CD8-positive, alpha-beta memory T cell (primary cell): ENCODE results near the gene SCYGR8. TPM values are rescaled to one million over a fixed set of nuclear protein-coding genes. Genes with fewer than 3 reads are reported as not detected.
"Not testable (repeated sequence)": the region's sequence is repeated elsewhere in the genome, so short reads cannot be mapped to it uniquely, and the experiment has no call there.

ENCODE experiments used
- CTCF ChIA-PET: fragments of 350-600 bp; sonication (Branson Sonifier 250); formaldehyde crosslinking; loops from one replicate; lab custom pipeline; 2021; ENCODE audit warnings: antibody characterized with exemption; lab: Charles Lee
- POLR2A ChIA-PET: fragments of 350-600 bp; sonication (Branson Sonifier 250); formaldehyde crosslinking; loops from one replicate; lab custom pipeline; 2021; ENCODE audit warnings: antibody characterized with exemption; lab: Charles Lee
- DNase-seq, 5 donors: peaks; one replicate each; pipeline versions ENCODE4 v3.0.0 to v3.0.0-alpha.2; 2020 to 2022; ENCODE audit warnings: mixed read lengths in 1 of 5
- H3K27ac ChIP-seq: one replicate; pipeline ENCODE4 v1.7.0; 2013; ENCODE audit warnings: low read depth, mild to moderate bottlenecking, low read length, moderate library complexity
- H3K27me3 ChIP-seq: 2 replicates; pipeline ENCODE4 v1.7.0; 2013; ENCODE audit warnings: low read length, mild to moderate bottlenecking; ENCODE audit not compliant: insufficient read depth, poor library complexity, severe bottlenecking
- H3K36me3 ChIP-seq: 2 replicates; pipeline ENCODE4 v1.7.0; 2013; ENCODE audit warnings: mild to moderate bottlenecking, low read length, moderate library complexity; ENCODE audit not compliant: insufficient read depth
- H3K4me1 ChIP-seq: 2 replicates; pipeline ENCODE4 v1.7.0; 2013; ENCODE audit warnings: mild to moderate bottlenecking, low read length, moderate library complexity; ENCODE audit not compliant: insufficient read depth
- H3K4me3 ChIP-seq: 2 replicates; pipeline ENCODE4 v1.7.0; 2013; ENCODE audit warnings: mild to moderate bottlenecking, low read length
- H3K9me3 ChIP-seq: 2 replicates; pipeline ENCODE4 v1.7.0; 2013; ENCODE audit warnings: mild to moderate bottlenecking, low read length
- H3K27ac Mint-ChIP-seq, 8 donors: one replicate each; pipeline ENCODE4 v1.8.0; 2020 to 2021; ENCODE audit warnings: mixed read lengths in 8 of 8, mild to moderate bottlenecking in 6 of 8, inconsistent platforms in 3 of 8, moderate library complexity in 3 of 8
- H3K27me3 Mint-ChIP-seq, 2 donors: one replicate each; pipeline ENCODE4 v1.8.0; 2020 to 2021; ENCODE audit warnings: mixed read lengths in 2 of 2, mild to moderate bottlenecking in 1 of 2, moderate library complexity in 1 of 2
- H3K36me3 Mint-ChIP-seq, 3 donors: one replicate each; pipeline ENCODE4 v1.8.0; 2020 to 2021; ENCODE audit warnings: mixed read lengths in 3 of 3, inconsistent platforms in 1 of 3, mild to moderate bottlenecking in 1 of 3
- H3K4me1 Mint-ChIP-seq, 3 donors: one replicate each; pipeline ENCODE4 v1.8.0; 2020 to 2021; ENCODE audit warnings: mixed read lengths in 3 of 3, inconsistent platforms in 1 of 3, mild to moderate bottlenecking in 1 of 3
- H3K4me3 Mint-ChIP-seq, 7 donors: one replicate each; pipeline ENCODE4 v1.8.0; 2020 to 2021; ENCODE audit warnings: mixed read lengths in 7 of 7, mild to moderate bottlenecking in 6 of 7, moderate library complexity in 4 of 7, inconsistent platforms in 2 of 7
- H3K9me3 Mint-ChIP-seq, 5 donors: one replicate each; pipeline ENCODE4 v1.8.0; 2020 to 2022; ENCODE audit warnings: mixed read lengths in 5 of 5, mild to moderate bottlenecking in 3 of 5, moderate library complexity in 2 of 5, inconsistent platforms in 1 of 5
- polyA plus RNA-seq: library from polyadenylated mRNA; unstranded; fragments of 300-500 nt; fragmentation: Illumina TruSeq; gene quantifications from one replicate; pipeline ENCODE4 v1.2.3, GENCODE V29; 2021
- total RNA-seq, 2 experiments: library from RNA; stranded (reverse); gene quantifications; one replicate each; pipeline ENCODE4 v1.2.3, GENCODE V29; 2021

The SCYGR8 gene
- total and polyA plus RNA-seq, 3 experiments from 2014 or later = not detected

DNA sequence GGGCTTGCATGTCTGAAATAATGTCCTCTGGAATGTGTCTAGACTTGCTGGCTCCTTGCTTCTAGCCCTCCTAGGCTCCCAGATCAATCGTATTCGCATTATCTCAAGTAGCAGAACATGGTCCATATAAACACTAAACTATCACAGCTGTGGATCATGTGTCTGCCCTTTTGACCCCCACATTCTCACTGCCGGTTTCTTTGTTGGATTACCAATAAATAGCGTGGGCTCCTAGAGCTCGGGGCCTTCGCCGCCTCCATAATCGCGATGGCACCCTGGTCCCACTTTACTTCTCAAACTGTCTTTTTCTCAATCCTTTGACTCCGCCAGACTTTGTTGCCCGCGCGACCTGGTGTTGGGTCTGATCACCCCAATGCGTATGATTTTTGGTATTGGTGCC, 6.3 kb upstream of the SCYGR8 start:
- ChIA-PET CTCF (no interaction called here), POLR2A (no interaction called here)
- no peaks in the 10 kb centered on the region for H3K36me3 Mint-ChIP-seq
- no peak overlapping the region for H3K4me3 Mint-ChIP-seq
- H3K27me3 Mint-ChIP-seq = peaks cover 3 to 12% of the 10 kb centered on the region in 2 donors
- no peaks in the 10 kb centered on the region for H3K4me1 Mint-ChIP-seq
- DNase-seq = no peak
- Histone ChIP-seq H3K27ac (no peak overlapping the region), H3K36me3 (no peaks in the 10 kb centered on the region), H3K9me3 (no peaks in the 10 kb centered on the region), H3K4me1 (no peaks in the 10 kb centered on the region), H3K27me3 (no peaks in the 10 kb centered on the region), H3K4me3 (no peak overlapping the region)
- no peaks in the 10 kb centered on the region for H3K9me3 Mint-ChIP-seq
- H3K27ac Mint-ChIP-seq = no peak overlapping the region

DNA sequence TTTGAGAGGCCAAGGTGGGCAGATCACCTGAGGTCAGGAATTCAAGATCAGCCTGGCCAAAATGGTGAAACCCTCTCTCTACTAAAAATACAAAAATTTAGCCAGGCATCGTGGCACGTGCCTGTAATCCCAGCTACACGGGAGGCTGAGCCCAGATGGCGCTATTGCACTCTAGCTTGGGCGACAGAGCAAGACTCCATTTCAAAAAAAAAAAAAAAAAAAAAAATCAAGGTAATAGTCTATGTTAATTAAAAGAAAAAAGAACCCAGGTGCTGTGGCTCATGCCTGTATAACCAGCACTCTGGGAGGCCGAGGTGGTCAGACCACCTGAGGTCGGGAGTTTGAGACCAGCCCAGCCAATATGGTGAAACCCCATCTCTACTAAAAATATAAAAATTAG, 5.0 kb upstream of the SCYGR8 start:
- H3K4me3 ChIP-seq, CTCF ChIA-PET, H3K9me3 ChIP-seq, H3K27ac ChIP-seq, H3K9me3 Mint-ChIP-seq, H3K4me1 Mint-ChIP-seq, H3K36me3 ChIP-seq, DNase-seq, H3K4me1 ChIP-seq, H3K4me3 Mint-ChIP-seq, H3K36me3 Mint-ChIP-seq, H3K27ac Mint-ChIP-seq, POLR2A ChIA-PET, H3K27me3 ChIP-seq: not testable (repeated sequence)
- peaks cover 3 to 12% of the 10 kb centered on the region in 2 donors for H3K27me3 Mint-ChIP-seq

GRCh38 chr2:227748079-227748478, 2.4 kb downstream of the SCYGR8 start:
- H3K4me3 ChIP-seq = no peak overlapping the region
- H3K9me3 ChIP-seq = no peaks in the 10 kb centered on the region
- Mint-ChIP-seq H3K9me3 (no peaks in the 10 kb centered on the region), H3K36me3 (peaks cover 0 to 2% (median 0%) of the 10 kb centered on the region in 3 donors), H3K4me1 (no peaks in the 10 kb centered on the region), H3K27ac (no peak overlapping the region), H3K4me3 (no peak overlapping the region), H3K27me3 (peaks cover 3 to 4% of the 10 kb centered on the region in 2 donors)
- ChIA-PET CTCF (no interaction called here), POLR2A (no interaction called here)
- DNase-seq = no peak
- H3K27me3 ChIP-seq = no peaks in the 10 kb centered on the region
- no peak overlapping the region for H3K27ac ChIP-seq
- no peaks in the 10 kb centered on the region for H3K36me3 ChIP-seq
- no peaks in the 10 kb centered on the region for H3K4me1 ChIP-seq

DNA sequence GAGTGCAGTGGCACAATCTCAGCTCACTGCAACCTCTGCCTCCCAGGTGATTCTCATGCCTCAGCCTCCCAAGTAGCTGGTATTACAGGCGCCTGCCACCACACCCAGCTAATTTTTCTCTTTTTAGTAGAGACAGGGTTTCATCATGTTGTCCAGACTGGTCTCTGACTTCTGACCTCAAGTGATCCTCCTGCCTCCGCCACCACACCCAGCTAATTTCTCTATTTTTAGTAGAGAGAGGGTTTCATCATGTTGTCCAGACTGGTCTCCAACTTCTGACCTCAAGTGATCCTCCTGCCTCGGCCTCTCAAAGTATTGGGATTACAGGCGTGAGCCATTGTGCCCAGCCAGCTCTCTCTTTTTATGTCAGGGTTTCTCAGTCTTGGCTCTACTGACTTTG, 10.6 kb downstream of the SCYGR8 start:
- DNase-seq, H3K4me1 Mint-ChIP-seq, H3K4me3 Mint-ChIP-seq, H3K9me3 ChIP-seq, H3K27me3 Mint-ChIP-seq, H3K27me3 ChIP-seq, H3K27ac ChIP-seq, H3K4me1 ChIP-seq, H3K36me3 Mint-ChIP-seq, H3K36me3 ChIP-seq, H3K4me3 ChIP-seq, POLR2A ChIA-PET, H3K9me3 Mint-ChIP-seq, H3K27ac Mint-ChIP-seq: not testable (repeated sequence)
- CTCF ChIA-PET = interaction anchor here (1.3 kb wide), 1 partner anchor 10 kb away, joined by 5 read pairs; no protein-coding TSS in a partner anchor

DNA sequence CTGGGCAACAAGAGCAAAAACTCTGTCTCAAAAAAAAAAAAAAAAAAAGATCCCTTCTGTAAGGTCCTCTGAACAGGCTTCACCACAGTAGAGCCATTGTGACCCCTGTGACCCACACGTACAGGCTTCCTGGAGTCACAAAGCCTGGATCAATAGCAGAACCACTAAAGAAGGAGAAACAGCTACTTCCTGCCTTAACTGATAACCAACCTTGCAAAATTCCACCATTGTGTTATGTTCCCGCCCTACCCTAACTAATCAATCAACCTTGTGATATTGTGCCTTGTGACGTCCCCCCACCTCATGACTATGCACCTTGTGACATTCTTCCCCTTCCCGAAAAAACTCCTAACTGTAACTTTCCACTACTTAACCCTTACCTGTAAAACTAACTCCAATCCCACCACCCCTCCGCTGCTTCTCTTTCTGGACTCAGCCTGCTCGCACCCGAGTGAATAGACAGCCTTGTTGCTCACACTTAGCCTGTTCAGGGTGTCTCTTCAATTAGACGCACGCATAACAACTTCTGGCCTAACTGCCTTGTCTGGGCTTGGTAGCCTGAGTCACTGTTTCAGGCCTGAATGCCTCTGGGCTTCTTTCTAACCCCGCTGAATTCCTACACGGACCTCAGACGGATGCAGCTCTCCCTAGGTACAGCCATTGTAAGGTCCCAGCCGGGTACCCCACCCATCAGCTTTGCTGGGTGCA, 13.9 kb downstream of the SCYGR8 start:
- Histone ChIP-seq H3K9me3 (no peaks in the 10 kb centered on the region), H3K36me3 (no peaks in the 10 kb centered on the region), H3K4me1 (no peaks in the 10 kb centered on the region), H3K27ac (no peak overlapping the region), H3K4me3 (no peak overlapping the region), H3K27me3 (no peaks in the 10 kb centered on the region)
- Mint-ChIP-seq H3K4me1 (no peaks in the 10 kb centered on the region), H3K36me3 (no peaks in the 10 kb centered on the region), H3K9me3 (no peaks in the 10 kb centered on the region), H3K27me3 (peaks cover 0 to 4% of the 10 kb centered on the region in 2 donors), H3K27ac (peak overlapping the region in 1 of 8 donors; percentile 33), H3K4me3 (no peak overlapping the region)
- ChIA-PET POLR2A (no interaction called here), CTCF (no interaction called here)
- no peak for DNase-seq

GRCh38 chr2:227761740-227762476, 16.2 kb downstream of the SCYGR8 start:
- Mint-ChIP-seq H3K4me3 (no peak overlapping the region), H3K27me3 (peaks cover 0 to 7% of the 10 kb centered on the region in 2 donors), H3K36me3 (no peaks in the 10 kb centered on the region), H3K4me1 (peaks cover 0 to 5% (median 2%) of the 10 kb centered on the region in 3 donors), H3K27ac (no peak overlapping the region), H3K9me3 (no peaks in the 10 kb centered on the region)
- H3K9me3 ChIP-seq = no peaks in the 10 kb centered on the region
- no peak overlapping the region for H3K4me3 ChIP-seq
- ChIA-PET CTCF (interaction anchor here (1.9 kb wide), 1 partner anchor 103 kb away, joined by 5 read pairs; no protein-coding TSS in a partner anchor), POLR2A (no interaction called here)
- H3K27ac ChIP-seq = no peak overlapping the region
- no peaks in the 10 kb centered on the region for H3K4me1 ChIP-seq
- DNase-seq = no peak
- no peaks in the 10 kb centered on the region for H3K36me3 ChIP-seq
- no peaks in the 10 kb centered on the region for H3K27me3 ChIP-seq

DNA sequence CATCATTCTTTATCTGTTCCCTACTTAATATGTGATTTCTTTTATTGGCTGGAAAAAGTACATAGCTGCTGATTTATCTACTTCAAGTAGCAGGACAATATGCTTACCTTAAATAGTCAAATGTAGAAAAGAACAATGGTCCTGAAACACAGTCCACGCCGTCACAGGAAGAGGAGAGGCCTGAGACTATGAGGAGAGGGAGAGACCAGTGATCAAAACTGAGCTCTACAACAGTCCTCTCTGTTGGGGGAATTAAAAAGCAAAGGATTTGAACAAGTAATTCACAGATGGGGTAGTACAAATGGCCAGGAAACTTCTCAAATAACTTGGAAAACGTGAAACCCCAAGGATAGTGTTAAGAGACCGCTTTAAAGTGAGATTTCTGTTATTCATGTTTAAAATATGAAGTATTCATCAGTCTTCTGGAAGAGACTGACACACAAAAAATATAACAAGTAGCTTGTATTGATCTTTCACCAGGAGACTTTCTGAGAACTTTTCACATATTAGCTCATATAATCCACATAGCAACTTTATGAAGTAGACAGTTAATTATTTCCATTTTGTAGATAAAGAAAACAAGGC, 20.2 kb downstream of the SCYGR8 start:
- H3K4me3 ChIP-seq = no peak overlapping the region
- CTCF ChIA-PET = interaction anchor here (0.7 to 1.5 kb wide), 11 partner anchors 9 to 733 kb away, joined by 3 to 5 read pairs (median 3); no protein-coding TSS in a partner anchor
- no peaks in the 10 kb centered on the region for H3K36me3 Mint-ChIP-seq
- POLR2A ChIA-PET = no interaction called here
- H3K27ac Mint-ChIP-seq = peak overlapping the region in 2 of 8 donors; percentile 8 to 23
- H3K27ac ChIP-seq = no peak overlapping the region
- H3K9me3 ChIP-seq = no peaks in the 10 kb centered on the region
- H3K4me3 Mint-ChIP-seq = no peak overlapping the region
- peaks cover 0 to 5% (median 2%) of the 10 kb centered on the region in 3 donors for H3K4me1 Mint-ChIP-seq
- H3K27me3 ChIP-seq = no peaks in the 10 kb centered on the region
- no peaks in the 10 kb centered on the region for H3K36me3 ChIP-seq
- peaks cover 0 to 4% of the 10 kb centered on the region in 2 donors for H3K27me3 Mint-ChIP-seq
- no peaks in the 10 kb centered on the region for H3K4me1 ChIP-seq
- DNase-seq = no peak
- no peaks in the 10 kb centered on the region for H3K9me3 Mint-ChIP-seq

DNA sequence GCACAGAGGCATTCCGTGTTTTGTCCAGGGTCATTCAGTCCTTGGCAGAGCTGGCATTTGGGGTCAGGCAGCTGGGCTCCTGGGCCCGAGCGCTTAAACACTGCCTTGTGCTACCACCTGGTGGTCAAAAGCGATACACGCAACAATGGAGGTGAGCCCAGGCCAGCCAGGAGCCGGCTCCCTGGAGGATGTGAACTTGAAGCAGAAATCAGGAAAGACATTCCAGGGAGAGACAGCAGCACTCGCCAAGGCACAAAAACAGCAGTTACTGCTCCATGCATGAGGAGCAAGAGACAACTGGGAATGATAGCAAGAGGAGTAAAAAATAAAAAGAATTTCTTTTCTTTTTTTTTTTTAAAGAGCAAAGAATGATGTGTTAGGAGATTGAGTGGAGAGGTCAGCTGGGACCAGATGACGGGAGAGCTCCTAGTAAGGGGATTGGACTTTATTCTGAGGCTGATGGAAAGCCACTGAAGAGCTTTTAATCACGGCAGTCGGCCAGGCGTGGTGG, 20.7 kb downstream of the SCYGR8 start:
- Histone ChIP-seq H3K9me3 (no peaks in the 10 kb centered on the region), H3K27ac (no peak overlapping the region), H3K36me3 (no peaks in the 10 kb centered on the region), H3K4me1 (no peaks in the 10 kb centered on the region), H3K27me3 (no peaks in the 10 kb centered on the region), H3K4me3 (no peak overlapping the region)
- Mint-ChIP-seq H3K27me3 (peaks cover 0 to 4% of the 10 kb centered on the region in 2 donors), H3K36me3 (no peaks in the 10 kb centered on the region), H3K4me3 (no peak overlapping the region), H3K27ac (peak overlapping the region in 1 of 8 donors; percentile 8), H3K9me3 (no peaks in the 10 kb centered on the region), H3K4me1 (peaks cover 0 to 5% (median 2%) of the 10 kb centered on the region in 3 donors)
- ChIA-PET POLR2A (no interaction called here), CTCF (interaction anchor here (0.7 to 1.5 kb wide), 10 partner anchors 8 to 734 kb away, joined by 3 to 5 read pairs (median 3); no protein-coding TSS in a partner anchor)
- DNase-seq = peak; percentile 26 to 63 (median 43)
